Stimulated activated CD4-positive, alpha-beta T cell treated with anti-CD3 and anti-CD28 coated beads, Interleukin-12 subunit alpha, Interleukin-12 subunit beta, amount 100 ng/mL, for 4 hours (primary cell): ENCODE measurements around the gene RTN4R.
"Not testable (repeated sequence)": the region's sequence is repeated elsewhere in the genome, so short reads cannot be mapped to it uniquely, and the experiment has no call there.

Experiments
- DNase-seq: peaks from one replicate; pipeline ENCODE4 v3.0.0-alpha.2; 2020

RTN4R gene

DNA sequence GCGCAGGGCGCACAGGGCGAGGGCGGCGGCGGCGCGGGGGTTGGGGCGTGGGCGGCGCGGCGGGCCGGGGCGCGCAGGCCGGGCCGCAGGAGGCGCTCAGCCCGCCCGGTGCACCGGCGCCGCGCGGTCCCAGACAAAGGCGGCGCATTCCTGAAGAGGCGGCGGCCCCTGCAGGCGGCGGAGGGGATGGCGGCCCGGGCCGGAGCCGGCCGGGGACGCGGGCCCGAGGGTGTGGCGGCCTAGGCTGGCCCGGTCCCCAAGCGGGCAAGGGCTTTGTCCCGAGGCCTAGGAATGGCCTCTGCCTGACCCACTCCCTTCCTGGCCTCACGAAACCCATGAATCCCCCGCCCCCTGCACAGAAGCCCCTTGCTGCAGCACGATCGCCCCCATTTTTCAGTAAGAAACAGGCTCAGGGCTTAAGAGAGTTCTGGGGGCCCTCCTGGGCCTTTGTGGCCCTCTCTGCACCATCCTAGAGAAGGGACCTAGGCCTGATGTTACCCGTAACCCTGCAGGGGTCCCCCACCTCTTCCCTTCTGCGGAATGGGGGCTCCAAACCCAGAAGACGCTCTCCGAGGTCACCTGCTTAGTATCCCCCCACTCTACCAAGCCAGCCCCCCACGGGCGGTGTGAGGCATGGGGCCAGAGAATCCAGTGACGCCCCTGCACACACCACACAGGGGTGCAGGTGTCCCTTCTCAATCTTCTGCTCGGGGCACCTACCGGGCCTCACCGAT is at the start of gene RTN4R:
Gene RTN4R (minus strand): TSS at position 40 of the 734 bp plus-strand sequence. CDS start 226 bp downstream, outside the sequence.
- peak; percentile 53 for DNase-seq

- not testable (repeated sequence) for DNase-seq
Measured at GRCh38 chr22:20317402-20318042, 49.4 kb upstream of the RTN4R start.

GRCh38 chr22:20316844-20317401 is 48.8 kb upstream of the RTN4R start:
- DNase-seq: no peak

DNA sequence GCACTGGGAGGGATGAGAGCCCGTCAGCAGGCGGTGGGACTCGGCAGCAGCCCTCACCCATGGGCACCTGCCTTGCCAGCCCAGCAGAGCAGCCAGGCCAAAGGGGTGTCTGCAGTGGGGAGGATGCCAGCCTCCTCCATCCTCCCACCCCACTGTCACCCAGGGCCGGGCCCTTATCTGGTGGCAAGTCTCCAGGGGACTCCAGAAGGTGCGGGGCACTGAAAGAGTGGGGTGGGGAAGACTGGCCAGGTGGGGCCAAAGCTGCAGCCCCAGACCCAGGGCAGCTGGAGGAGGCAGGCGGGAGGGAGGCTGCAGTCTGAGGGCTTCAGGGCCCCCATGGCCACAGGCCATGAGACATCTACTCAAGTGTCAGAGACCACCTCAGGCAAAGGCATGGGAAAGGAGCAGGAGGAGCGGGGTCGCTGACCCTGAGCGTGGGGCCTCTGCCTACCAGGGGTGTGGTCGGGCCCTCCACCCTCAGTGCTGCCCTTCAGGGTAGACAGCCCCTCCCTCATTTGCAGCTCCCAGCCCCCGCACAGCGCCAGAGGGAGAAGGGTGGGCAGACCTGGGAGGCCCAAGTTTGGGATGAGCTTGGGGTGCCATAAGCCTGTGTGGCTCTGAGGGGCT is 48.2 kb upstream of the RTN4R start:
- DNase-seq: no peak

GRCh38 chr22:20315337-20316216 is 47.5 kb upstream of the RTN4R start:
- no peak for DNase-seq

- not testable (repeated sequence) for DNase-seq
Measured at GRCh38 chr22:20314741-20315336, 46.7 kb upstream of the RTN4R start.

- DNase-seq: not testable (repeated sequence)
Measured at GRCh38 chr22:20314206-20314605, 46.1 kb upstream of the RTN4R start.

DNA sequence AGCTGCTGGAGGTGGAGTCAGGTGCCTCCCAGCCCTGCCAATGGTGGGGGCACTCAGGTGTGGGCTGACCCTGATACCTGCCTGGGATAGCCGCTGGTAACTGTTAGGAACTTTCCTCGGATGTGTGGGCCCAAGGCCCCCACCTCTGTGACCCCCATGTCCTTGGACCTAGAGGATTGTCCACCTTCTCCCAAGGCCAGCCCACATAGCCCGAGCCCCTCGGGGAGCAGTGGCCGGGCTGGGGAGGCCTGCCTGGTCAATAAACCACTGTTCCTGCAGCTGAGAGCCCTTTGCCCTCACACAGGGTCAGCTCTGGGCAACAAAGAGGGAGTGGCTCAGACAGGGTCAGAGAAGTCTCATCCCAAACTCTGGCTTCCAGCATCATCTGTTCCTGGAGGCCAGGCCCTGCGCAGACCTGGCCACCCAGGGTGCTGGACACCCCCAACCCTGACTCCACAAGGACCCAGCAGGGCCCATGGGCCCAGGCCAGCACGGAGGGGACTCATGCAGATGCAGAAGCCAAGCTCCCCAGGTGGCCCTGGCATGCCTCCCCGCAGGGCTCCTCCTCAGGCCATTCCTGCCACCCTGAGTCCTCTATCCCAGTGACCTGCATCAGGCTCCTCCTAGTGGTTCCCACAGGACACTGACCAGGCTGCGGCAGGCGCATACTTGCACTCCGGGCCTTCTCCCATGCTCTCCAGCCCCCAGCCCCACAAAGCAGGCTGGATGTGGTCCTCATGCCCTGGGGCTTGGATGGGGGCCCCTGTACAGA is 45.4 kb upstream of the RTN4R start:
- not testable (repeated sequence) for DNase-seq

GRCh38 chr22:20312396-20313191 is 44.5 kb upstream of the RTN4R start:
- no peak for DNase-seq

- DNase-seq: not testable (repeated sequence)
Measured at GRCh38 chr22:20311249-20312062, 43.3 kb upstream of the RTN4R start.

- DNase-seq: not testable (repeated sequence)
Measured at GRCh38 chr22:20310773-20311172, 42.7 kb upstream of the RTN4R start.

DNA sequence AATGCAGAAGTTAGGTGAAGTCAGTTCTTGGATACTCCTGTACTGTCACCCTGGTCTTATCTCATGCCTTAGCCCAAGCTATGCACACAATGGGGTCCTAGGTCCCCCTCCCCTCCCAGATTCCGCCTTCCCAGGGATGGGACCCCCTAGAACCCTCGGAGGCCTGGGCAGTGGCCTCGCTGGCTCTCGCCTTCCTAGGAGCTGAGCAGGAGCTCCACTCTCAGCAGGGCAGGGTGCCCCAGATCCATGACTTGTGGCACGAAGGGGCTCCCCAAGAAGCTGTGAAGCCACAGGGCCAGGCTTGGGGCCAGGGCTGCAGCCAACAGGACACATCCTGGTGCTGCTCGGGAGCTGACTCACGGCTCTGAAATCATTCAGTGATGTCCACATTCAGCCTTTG is 42.1 kb upstream of the RTN4R start:
- DNase-seq: not testable (repeated sequence)

- not testable (repeated sequence) for DNase-seq
Measured at GRCh38 chr22:20308806-20309650, 40.9 kb upstream of the RTN4R start.

DNA sequence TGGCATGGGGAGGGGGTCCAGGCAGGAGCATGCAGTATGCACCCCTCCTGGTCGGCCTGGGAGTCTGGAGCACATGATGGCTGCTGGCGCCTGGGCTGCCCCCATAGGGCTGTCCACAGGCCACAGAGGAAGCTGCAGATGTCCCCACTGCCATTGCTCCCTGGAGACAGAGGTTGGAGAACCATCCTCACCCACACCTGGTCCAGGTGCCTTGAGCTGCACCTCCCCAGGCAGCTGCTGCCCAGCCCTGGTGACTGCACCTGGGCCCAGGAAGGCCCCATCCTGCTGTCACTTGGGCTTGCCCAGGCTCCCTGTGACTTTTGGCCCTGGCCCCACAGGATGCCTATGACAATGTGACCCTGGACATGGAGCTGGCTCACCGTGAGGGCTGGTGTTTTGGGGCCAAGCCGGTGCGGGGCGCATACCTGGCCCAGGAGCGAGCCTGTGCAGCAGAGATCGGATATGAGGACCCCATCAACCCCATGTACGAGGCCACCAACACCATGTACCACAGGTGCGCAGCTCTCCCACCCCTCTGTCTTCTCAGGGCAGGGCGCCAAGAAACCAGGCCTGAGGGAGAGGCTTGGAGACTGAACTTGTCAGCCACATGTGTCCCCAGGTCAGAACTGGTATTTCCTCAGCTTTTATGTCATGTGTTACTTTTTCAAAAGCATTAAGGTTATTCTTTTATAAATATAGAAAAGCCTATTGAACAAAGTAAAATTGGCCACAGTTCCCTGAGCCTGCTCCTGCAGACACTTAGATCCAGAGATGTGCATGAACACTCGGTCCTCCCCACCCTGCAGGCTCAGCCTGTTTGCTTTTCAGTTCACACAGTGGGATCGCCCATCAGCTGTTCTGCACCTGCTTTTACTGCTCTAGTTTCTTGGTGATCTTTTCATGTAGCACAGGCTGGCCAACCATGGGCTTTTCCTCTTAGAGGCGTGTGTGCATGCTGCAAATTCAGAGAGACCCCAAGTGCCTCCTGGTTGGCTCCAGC is 39.6 kb upstream of the RTN4R start:
- DNase-seq: not testable (repeated sequence)

DNA sequence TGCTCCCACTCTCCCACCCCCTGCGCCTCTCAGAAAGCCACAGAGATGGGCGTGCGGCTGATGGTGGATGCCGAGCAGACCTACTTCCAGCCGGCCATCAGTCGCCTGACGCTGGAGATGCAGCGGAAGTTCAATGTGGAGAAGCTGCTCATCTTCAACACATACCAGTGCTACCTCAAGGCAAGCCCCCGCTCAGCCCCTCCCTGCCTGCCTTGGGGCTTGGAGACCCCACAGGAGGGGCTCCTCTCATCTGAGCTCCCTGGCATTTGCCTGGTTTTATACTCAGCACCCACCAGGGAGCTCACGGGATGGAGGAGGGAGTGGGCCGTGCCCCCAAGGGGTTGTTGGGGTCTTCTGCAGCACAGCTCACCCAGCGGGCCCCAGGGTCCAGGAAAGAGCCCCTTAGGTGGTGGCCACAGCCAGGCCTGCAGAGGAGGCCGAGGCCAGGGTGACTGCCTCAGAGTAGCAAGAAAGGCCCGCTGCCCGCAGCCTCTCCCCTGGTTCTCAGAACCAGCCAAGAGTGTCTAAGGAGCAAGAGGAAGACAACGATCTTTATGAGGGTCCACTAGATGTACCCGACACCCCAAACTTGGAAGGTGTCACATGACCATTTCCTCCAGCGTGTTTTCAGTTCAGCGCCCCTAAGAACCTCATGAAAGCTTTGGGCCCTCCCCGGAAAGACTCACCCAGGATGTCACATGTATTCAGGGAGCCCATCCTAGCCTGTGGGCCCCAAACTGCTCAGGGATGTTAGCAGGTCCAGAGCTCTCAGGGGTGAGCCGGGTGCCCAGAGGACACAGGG is 38.7 kb upstream of the RTN4R start:
- not testable (repeated sequence) for DNase-seq
